Stimulated activated CD4-positive, alpha-beta T cell treated with anti-CD3 and anti-CD28 coated beads, Interleukin-4, amount 100 ng/mL, for 4 hours (primary cell): ENCODE measurements around the gene KRT15.

Source experiments
- DNase-seq, 2 experiments: peaks; one replicate each; pipeline ENCODE4 v3.0.0-alpha.2; 2020

The KRT15 gene

DNA sequence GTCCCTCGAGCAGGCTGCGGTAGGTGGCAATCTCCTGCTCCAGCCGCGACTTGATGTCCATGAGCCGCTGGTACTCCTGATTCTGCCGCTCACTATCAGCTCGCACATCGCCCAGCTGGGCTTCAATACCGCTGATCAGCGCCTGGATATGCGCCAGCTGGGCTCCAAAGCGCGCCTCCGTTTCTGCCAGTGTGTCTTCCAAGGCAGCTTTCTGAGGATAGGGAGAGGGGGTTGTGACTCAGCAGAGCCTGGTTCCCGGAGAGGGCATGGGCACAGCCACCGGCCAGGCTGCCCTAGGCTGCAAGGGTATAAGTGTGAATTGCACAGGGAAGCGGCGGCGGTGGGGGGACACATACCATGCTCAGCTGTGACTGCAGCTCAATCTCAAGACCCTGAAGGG is 5.1 kb upstream of the KRT15 start:
- no peak for DNase-seq

DNA sequence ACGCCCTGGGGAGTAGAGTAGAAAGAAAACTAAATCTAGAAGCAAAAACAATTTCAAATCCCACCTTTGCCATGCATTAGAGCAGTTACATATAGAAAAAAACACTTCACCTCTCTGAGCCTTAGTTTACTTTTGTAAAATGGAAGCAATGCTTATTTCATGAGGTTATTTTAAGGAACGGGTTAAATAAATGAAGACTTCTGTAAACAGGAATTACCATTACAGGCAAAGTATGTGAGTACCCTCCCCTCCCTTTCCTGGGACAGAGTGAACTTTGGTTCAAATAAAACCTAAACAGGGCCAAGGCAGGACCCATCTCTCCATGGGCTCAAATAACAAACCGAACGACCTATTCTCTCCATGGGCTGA is 4.5 kb upstream of the KRT15 start:
- no peak for DNase-seq

DNA sequence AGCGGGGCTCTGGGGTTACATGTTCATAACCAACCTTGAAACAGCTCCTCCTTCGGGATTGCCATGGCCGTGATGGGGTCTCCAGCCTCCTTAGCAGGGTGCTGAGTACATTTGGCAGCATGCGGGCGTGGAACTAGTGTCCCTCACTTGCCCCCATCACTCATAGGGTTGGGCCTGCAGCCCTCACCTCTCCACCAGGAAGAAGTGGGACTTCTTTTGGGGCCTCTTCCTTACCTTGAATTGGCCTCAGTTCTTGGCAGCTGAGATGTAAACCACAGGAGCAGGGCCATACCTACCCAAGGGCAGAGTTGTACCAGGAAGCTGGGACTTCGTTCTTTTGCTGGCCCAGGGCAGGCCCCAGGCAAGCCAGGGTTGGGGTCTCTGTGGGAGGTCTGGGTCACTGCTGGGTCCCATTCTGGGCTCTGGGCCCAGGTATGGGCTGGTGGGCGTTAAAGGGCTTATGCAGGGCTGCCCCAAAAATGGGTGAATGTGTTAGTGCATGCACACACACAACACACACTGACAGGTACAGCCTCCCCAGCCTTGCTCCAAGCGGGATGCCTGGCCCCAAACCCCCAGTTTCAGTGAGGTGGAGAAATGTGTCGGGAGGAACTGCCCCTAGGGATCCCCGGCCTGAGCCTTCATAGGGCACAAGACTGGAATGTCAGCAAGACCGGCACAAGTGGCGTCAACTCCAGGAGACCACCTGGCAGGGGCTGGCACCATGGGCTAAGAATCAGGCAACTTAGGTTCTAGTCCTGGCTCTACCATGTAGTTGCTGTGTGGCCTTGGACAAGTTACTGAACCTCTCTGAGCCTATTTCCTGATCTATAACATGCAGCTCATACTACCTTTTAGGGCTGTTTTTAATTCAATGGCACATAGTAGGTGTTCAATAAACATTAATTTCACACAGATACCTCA is 3.9 kb upstream of the KRT15 start:
- DNase-seq: no peak

DNA sequence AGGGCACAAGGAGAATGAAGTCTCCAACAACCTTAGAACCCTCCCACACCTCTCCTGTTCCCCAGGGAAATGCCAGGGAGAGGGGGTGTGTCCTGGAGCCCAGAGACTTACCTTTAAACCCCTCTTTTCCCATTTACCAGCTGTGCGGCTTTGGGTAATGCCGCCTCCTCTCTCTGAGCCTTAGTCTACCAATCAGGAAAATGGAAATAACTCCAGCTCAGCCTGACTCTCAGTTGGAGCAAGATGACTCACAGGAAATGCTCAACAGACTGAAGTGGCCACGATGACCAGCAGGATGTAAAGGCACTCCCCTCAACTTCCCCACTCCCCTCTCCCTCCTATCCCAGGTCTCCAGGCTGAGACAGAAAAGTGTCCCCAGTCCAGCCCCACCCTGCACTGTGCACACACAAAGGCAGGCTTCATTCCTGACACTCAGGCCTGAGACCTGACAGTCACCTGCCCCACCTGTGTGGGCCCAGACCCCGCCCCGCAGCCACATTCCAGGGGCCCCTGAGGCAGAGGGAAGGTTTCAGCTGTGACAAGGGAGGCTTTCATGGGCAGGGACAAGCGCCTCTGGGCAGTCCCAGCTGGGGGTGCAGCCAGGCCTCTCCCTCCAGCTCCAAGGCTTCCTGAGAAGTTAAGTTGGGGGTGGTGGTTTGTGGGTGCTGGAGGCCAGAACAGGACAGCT is 3.0 kb upstream of the KRT15 start:
- DNase-seq: no peak

DNA sequence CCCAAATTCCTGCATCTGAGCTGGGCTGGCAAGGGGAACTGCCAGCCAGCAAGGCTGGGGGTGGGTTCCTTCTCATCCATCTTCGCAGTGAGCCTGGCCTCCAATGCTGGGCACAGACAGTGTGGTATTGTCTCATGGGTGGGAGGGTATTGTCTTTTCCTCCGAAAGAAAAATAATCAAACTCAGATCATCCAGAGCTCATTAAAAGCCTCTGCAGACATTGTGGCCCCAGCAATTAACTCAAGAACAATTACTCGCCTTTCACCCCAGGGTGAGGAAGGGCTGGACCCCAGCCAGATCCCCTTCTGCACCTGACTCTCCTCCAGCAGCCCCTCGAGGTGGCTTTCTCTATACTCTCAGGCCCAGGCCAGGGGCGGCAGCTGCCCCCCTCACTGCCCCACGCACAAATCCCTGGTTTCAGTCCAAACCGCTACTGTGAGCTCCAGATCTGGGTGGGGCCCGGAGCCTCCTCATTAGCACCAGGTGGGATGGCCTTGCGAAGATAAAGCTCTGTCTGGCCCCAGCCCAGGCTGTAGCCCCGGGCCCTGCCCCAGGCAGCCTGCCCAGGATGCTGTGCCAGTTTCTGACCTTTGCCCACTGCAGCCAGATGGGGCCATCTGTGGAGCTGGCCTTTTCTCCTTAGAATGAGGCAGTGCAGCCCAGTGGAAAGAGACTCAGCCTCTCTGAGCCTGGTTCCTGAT is 2.3 kb upstream of the KRT15 start:
- no peak for DNase-seq

DNA sequence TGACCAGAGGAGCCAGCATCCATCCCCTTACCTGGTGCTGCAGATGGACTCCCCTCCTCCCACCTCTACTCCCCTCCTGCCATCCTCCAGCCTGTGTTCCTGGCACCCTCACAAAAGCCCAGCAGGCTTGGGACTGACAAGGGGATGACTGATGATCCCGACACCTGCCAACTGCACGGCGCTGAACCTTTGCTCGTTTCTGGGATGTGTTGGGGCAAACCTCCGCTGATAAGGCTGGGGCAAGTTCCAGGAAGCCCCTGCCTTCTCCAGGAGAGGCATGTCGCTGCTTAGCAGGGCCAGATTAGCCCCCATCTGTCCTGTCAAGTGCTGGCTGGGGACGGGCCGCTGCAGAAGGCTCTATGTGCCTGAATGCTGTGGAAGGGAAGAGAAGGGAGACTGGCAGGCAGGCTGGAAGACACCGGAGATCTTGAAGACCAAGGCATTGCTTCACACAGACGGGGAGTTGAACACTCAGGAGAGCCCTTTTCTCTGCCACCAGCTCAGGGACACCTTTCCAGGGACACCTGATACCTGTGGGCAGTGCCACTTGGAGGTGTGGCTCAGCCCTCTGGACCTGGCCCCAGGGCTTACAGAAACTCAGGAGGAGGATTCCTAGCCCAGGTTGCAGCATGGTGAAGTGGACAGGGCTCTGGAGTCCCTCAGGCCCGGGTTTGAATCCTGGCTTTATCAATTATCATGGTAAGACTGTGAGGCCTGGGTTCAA is 973 bp upstream of the KRT15 start:
- DNase-seq: no peak

DNA sequence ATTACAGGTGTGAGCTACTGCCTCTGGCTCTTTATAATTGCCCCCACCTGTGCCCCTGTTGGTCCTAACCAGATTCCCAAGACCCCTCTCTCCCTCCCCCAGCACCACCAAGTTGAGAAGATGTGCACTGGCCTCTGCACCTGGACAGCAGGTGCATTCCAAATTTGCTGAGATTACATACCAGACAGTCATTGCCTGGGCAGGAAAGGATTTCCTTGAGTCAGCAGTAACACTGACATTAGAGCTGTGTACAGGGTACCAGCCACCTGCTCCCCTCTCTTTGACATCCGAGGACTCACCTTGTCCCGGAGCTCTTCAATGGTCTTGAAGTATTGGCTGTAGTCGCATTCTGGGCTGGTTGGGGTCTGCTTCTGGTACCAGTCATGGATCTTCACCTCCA is 659 bp downstream of the KRT15 start:
- DNase-seq: no peak

DNA sequence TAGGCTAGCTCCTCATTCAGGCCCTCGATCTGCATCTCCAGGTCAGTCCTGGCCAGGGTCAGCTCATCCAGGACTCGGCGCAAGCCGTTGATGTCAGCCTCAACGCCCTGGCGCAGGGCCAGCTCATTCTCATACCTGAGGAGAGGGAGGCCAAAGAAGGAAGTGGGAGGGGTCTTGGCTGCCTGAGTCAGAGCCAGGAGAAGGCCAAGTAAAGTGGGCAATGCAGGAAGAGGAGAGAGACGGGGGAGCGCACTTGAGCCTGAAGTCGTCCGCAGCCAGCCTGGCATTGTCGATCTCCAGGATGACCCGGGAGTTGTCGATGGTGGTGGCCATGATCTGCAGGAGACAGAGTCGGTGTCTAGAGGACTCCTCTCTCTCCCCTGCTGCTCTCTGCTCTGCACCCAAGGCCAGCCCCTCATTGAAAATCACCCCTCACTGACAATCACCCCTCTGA is 1.8 kb downstream of the KRT15 start:
- DNase-seq: no peak

DNA sequence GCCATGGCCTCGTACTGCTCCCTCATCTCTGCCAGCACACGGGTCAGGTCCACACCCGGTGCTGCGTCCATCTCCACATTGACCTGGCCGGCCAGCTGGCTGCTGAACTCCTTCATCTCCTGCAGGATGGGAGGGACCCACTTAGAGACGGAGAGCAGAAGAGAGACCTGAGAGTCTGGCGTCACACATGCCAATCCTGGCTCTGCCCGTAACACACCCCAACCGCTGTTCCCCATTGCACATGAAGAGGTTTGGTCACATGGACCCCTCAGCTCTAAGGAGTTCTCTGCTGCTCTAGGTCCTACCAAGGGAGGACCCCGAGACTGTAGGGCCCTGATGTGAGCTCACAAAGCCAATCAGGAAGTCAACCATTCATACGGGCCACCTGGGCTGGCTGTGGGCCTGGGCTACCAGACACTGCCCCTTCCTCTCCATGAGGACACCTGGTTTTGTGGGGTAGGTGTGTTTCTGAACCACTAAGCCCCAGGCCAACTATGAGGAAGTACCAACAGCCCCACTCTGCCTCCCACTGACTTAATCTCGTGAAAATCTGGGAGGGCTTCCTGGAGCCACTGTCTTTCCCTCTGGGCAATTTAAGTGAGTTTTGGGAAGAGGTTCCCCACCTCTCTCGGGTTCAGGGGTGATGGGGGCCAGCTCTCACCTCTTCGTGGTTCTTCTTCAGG is 2.4 kb downstream of the KRT15 start:
- DNase-seq: no peak

DNA sequence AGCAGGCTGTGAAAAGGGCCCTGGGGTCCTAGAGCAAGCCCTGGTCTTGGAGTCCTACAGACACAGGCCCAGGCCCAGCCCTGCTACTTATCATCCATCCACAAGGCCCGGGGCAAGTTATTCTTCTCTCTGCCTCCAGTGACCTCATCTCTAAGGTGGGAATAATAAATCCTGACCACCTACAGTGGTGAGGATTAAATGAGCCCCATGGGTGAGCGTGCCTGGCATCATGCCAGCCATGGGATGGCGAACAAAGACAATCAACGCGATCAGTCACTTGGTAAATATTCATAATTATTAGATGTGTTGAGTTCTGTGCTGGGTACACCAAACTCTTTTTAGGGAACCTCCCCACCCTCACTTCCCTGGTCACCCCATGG is 5.5 kb downstream of the KRT15 start:
- DNase-seq: no peak

DNA sequence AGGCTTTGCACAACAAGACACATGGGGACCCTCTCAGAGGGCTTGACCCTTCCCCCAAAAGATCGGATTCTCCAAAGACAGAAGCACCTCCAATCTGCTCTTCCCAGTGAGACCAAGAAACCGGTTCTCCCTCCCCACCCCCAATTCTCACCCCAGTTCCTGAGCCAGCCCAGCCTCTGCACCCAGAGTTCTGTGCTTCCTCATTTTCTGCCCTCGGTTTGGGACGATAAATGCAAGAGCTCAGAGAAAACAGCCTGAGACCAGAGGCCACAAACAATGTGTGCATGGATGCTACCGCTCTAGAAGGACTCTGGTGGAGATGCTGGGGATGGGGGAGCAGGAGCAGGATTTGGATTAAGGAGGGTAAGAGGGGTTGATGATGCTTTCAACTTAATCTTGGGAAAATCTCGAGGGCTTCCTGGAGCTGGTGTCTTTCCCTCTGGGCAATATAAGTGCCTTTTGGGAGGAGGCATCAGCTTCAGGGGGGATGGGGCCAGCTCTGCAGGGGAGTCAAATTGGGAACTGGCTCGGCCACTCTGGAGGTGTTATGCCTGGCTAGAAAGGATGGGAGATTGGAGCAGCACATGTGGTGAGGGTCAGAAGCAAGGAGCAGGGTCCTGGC is 6.0 kb downstream of the KRT15 start:
- DNase-seq: no peak

DNA sequence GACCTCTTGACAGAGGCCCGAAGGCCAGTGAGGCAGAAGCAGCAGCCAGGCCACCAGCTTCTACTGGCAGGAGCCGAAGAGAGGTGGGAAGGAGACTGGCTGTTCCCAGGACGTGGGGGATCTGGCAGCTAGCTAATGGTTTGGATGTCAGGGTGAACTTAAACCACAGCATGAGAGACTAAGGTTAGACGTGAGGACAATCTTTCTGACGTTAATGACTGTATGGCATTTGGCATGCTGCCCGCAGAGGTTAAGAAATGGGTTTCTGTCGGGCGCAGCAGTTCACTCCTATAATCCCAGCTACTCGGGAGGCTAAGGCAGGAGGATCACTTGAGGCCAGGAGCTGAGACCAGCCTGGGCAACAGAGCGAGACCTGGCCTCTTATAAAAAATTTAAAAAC is 7.0 kb downstream of the KRT15 start:
- no peak for DNase-seq

DNA sequence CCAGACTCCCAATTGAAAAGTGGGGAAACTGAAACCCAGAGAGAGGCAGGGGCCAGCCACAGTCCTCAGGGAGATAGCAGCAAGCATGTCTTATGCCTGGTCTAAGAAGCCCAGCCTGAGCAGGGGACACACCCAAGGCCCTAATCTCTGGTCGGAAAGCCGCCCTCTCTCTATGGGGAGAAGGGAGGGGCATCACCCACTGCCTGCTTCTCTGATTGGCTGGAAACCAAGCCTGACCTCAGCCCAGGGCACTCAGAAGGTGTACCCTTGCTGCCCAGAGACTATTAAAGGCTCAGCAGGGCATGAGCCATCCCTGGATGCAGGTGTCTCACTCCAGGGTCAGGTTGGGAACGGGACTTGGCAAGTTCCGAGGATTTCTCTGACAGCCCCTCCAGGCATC is 7.6 kb downstream of the KRT15 start:
- no peak for DNase-seq

DNA sequence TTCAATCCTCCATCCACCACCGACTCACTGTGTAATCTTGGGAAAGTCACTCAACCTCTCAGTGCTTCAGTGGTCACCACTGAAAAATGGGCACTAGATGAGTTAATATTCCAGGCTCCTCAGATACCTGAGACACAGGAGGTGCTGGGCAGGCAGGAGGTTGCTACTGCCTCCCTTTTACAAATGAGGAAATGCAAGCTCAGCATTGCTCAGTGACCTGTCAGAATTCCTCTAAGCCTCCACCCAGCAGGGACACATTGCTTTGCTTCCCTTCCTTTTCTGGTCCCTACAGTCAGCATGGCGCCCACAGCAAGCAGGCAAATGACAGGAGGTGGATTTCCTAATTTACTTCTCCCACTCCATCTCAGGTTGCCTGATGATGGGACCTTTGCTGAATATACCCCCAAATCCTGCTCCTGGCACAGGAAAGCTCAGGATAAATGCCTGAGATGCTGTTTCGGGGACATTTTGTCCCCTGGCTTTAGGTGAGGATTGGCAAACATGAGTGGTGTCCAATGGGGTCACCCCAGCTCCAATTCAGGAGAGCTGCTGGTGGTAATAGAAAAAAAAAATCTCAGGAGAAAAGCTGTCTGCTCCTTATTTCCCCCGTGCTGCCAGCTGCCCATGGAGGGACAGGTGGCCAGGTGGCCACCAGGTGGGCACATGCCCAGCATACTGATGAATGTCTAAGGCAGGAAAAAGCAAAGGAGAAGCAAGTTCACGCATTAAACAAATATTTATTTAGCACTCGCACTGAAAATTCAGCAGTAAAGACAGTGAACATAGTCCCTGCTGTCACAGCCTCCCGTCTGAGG is 8.2 kb downstream of the KRT15 start:
- DNase-seq: no peak

DNA sequence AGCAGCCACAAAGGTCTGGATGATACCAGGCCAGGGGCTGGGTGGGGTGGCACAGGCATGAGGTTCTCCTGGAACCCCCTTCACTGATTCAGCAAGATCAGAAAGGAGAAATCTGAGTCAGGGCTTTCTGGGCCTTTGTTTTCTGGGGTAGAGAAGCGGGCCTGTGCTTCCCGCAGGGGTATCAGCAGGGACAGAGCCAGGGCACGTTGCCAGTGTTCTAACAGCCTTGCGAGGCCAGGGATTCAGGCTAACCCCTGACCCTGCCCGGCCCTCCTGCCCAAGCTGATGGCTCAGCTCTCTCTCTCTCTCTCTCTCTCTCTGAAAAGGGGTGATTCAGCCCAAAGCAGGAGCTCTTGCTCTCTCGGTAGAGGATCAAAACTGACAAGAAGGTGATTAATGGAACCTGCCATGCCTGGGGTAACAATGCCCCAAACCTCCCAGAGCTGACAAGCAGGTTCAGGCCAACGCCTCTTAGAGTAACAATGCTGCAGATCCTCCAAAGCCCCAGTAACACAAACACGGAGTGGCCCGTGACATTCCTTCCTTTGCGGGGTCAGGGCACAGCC is 11.3 kb downstream of the KRT15 start:
- DNase-seq: no peak

DNA sequence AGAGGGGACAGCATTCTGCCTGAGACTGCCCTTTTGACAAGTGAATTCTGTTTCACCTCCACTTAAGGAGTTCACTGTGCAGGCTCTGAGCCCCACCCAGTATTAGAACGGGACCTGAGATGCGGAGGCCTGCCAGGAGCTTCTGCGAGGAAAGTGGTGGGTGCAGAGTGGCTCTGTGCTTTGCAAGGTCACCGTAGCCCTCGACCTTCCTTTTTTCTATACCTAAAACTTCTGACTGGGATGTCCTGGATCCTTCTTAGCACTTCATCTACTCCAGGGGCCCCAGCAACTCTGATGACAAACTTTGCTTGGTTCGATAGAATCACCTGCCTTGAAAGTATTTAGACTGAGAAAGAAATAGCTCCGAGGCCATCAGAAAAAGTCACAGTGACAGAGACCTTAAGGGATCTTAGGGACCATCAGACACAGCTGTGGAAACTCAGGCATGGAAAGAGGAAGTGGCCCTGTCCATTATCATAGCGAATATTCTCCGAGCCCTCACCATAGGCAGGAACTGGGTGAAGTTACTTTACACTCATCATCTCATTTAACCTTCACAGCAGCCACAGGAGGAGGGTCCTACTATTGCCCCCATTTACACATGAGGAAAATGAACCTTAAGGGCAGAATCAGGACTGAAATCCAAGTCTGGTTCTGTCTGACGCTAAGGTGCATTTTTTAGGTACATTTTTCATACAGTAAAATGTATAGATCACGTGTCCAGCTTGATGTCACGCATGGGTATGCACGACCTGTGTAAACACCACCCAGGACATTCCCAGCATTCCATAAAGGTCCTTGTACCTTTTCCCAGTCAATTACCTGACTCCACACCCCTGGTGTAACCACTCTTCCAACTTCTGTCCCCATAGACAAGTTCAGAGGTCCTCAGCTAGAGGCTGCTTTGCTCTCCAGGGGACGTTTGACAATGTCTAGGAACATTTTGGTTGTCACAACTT is 12.6 kb downstream of the KRT15 start:
- DNase-seq: no peak

DNA sequence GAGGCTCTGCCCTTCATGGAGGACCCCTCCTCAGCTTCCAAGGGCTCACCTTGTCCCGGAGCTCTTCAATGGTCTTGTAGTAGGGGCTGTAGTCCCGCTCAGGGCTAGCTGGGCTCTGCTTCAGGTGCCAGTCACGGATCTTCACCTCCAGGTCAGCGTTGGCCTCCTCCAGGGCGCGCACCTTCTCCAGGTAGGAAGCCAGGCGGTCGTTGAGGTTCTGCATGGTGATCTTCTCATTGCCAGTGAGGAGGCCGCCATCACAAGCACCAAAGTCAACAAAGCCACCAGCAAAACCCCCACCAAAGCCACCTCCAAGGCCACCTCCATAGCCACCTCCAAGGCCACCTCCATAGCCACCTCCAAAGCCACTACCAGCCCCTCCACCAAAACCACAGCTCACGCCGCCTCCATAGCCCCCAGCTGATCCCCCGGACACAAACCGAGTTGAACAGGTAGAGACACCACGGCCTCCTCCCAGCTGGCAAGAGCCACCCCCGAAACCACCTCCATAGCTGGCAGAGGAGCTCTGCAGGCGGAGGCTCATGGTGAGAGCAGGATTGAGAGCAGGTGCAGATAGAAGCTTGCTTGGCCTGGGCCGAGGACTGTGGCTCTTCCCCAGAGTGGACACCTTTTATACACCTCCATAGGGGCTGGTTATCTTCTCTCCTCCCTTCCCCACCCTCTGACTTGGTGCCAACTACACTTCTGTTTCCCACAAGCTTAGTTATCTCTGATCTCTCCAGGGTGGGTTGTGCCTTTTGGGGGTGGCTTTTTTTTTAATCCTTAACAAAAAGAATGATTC is 13.5 kb downstream of the KRT15 start, which contains the start of gene KRT13:
KRT13 (minus strand) TSS at position 606 of the 802 bp plus-strand sequence; CDS start at position 544, 62 bp downstream.
- DNase-seq: no peak

DNA sequence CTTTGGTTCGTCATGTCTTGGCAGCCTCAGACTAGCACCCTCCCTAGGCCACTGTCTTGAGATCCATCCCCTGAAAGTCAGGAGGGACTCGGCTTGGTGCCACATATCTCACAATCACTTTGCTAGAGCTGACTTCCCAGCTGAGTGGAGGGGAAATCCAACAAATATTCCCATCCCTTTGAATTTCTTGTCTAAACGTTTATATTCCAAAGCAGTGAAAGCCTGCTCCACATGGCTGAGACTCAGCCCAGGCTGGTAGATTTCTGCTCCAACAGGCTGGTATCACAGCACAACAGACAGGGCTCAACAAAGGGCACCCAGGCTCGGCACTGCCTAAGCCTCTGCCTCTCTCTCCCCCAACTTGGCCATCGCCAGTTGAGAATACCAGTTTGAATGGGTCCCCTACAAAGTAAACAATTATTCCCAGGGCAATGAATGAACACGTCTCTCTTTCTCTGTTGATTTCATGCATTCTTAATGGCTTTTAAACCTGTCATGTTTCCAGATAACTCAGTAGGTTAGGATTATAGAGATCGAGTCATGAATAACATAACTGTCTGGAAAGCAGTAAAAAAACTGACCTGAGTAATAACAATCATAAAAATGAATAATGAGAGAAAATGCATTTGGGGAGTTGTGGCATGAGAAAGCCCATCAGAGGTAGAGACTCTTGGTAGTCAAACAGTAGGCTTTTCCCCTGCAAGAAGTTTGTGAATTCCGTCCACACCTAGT is 14.3 kb downstream of the KRT15 start:
- no peak for DNase-seq
